IMR-90 (cell line): ENCODE data around the gene DUSP28. TPM values are rescaled to one million over a fixed set of nuclear protein-coding genes. Genes with fewer than 3 reads are reported as not detected.

ENCODE experiments used
- ATAC-seq: fragments of 200-7000 bp; cut with Tn5 transposase; 2 replicates; pipeline ENCODE4 v1.9.1; 2020; ENCODE audit warnings: low read depth, mild to moderate bottlenecking, moderate library complexity
- BruUV-seq: library from RNA; stranded (reverse); fragments of 400-500 nt; replicated peaks from 2 replicates; lab custom pipeline; 2021; lab: Mats Ljungman, UMichigan
- CTCF ChIA-PET: fragments of 300-600 bp; formaldehyde crosslinking; extraction: SDS; loops from one replicate; lab custom pipeline; 2021; ENCODE audit warnings: antibody characterized with exemption; lab: Yijun Ruan, JAX
- POLR2A ChIA-PET: fragments of 300-600 bp; sonication (Branson Sonifier 250); formaldehyde crosslinking; loops from one replicate; lab custom pipeline; 2022; ENCODE audit warnings: antibody characterized with exemption; ENCODE audit not compliant: unreplicated experiment; lab: Charles Lee
- DNase-seq: peaks from one replicate; pipeline ENCODE4 v3.0.0; 2013
- H2AFZ ChIP-seq: replicated peaks from 2 replicates; pipeline ENCODE3; 2013; ENCODE audit warnings: low read length, mild to moderate bottlenecking; ENCODE audit not compliant: poor library complexity
- H2AK5ac ChIP-seq: 2 replicates; pipeline ENCODE4 v1.6.1; 2013; ENCODE audit warnings: low read depth, low read length, inconsistent platforms
- H2AK9ac ChIP-seq: replicated peaks from 2 replicates; pipeline ENCODE3; 2013; ENCODE audit warnings: mild to moderate bottlenecking, low read depth, low read length, moderate library complexity; ENCODE audit not compliant: poor library complexity
- H2BK120ac ChIP-seq: 2 replicates; pipeline ENCODE4 v1.6.1; 2013; ENCODE audit warnings: low read depth, low read length, inconsistent platforms
- H2BK15ac ChIP-seq: 3 replicates; pipeline ENCODE4 v1.6.1; 2013; ENCODE audit warnings: low read depth, low read length, inconsistent platforms
- H2BK20ac ChIP-seq: 2 replicates; pipeline ENCODE4 v1.6.1; 2013; ENCODE audit warnings: low read depth, mild to moderate bottlenecking, inconsistent platforms, low read length, moderate library complexity
- H2BK5ac ChIP-seq: 2 replicates; pipeline ENCODE4 v1.6.1; 2013; ENCODE audit warnings: mild to moderate bottlenecking, low read depth, low read length, inconsistent platforms; ENCODE audit not compliant: poor library complexity, severe bottlenecking
- H3K14ac ChIP-seq: replicated peaks from 2 replicates; pipeline ENCODE4 v1.6.1; 2013; ENCODE audit warnings: low read depth, low read length, inconsistent platforms
- H3K18ac ChIP-seq: 2 replicates; pipeline ENCODE4 v1.6.1; 2013; ENCODE audit warnings: low read depth, low read length, control low read depth
- H3K23ac ChIP-seq: 2 replicates; pipeline ENCODE4 v1.6.1; 2013; ENCODE audit warnings: low read depth, low read length, inconsistent platforms
- H3K27ac ChIP-seq: 2 replicates; pipeline ENCODE4 v1.5.1; 2013; ENCODE audit warnings: mild to moderate bottlenecking, control low read depth, low read length; ENCODE audit not compliant: insufficient read depth
- H3K27me3 ChIP-seq: 2 replicates; pipeline ENCODE4 v1.6.1; 2013; ENCODE audit warnings: low read length; ENCODE audit not compliant: control insufficient read depth, insufficient read depth
- H3K36me3 ChIP-seq: 2 replicates; pipeline ENCODE4 v1.6.1; 2013; ENCODE audit warnings: low read length, mixed read lengths; ENCODE audit not compliant: control insufficient read depth, insufficient read depth
- H3K4ac ChIP-seq: 2 replicates; pipeline ENCODE4 v1.6.1; 2013; ENCODE audit warnings: low read depth, low read length, inconsistent platforms
- H3K4me1 ChIP-seq: 2 replicates; pipeline ENCODE4 v1.6.1; 2013; ENCODE audit warnings: low read length, mixed read lengths; ENCODE audit not compliant: control insufficient read depth, insufficient read depth
- H3K4me2 ChIP-seq: 2 replicates; pipeline ENCODE4 v1.6.1; 2013; ENCODE audit warnings: low read depth, mild to moderate bottlenecking, control low read depth, low read length, moderate library complexity
- H3K4me3 ChIP-seq: 2 replicates; pipeline ENCODE4 v1.5.1; 2013; ENCODE audit warnings: low read depth, mild to moderate bottlenecking, control low read depth, low read length, moderate library complexity; ENCODE audit not compliant: insufficient read depth
- H3K56ac ChIP-seq: 2 replicates; pipeline ENCODE4 v1.6.1; 2013; ENCODE audit warnings: low read length, inconsistent platforms; ENCODE audit not compliant: insufficient read depth; ENCODE audit errors: extremely low read depth
- H3K79me1 ChIP-seq, 2 experiments: 2 replicates each; pipeline ENCODE4 v1.6.1; 2013; ENCODE audit warnings: low read length in 2 of 2, inconsistent platforms in 1 of 2, low read depth in 1 of 2
- H3K9ac ChIP-seq: 2 replicates; pipeline ENCODE4 v1.6.1; 2013; ENCODE audit warnings: low read depth, low read length, control low read depth
- H3K9me1 ChIP-seq: 2 replicates; pipeline ENCODE4 v1.6.1; 2013; ENCODE audit warnings: low read length, inconsistent platforms; ENCODE audit not compliant: insufficient read depth
- H3K9me3 ChIP-seq: 2 replicates; pipeline ENCODE4 v1.6.1; 2013; ENCODE audit warnings: low read length; ENCODE audit not compliant: control insufficient read depth, insufficient read depth
- H4K20me1 ChIP-seq: 2 replicates; pipeline ENCODE4 v1.6.1; 2013; ENCODE audit warnings: low read length, inconsistent platforms; ENCODE audit not compliant: insufficient read depth
- H4K5ac ChIP-seq: 2 replicates; pipeline ENCODE4 v1.6.1; 2013; ENCODE audit warnings: mild to moderate bottlenecking, low read depth, low read length, control low read depth
- H4K8ac ChIP-seq, 2 experiments: 2 replicates each; pipeline ENCODE4 v1.6.1; 2013; ENCODE audit warnings: low read depth in 2 of 2, low read length in 2 of 2, control low read depth in 1 of 2, inconsistent platforms in 1 of 2
- H4K91ac ChIP-seq: 2 replicates; pipeline ENCODE4 v1.6.1; 2013; ENCODE audit warnings: low read depth, low read length, inconsistent platforms; ENCODE audit not compliant: insufficient read depth
- BHLHE40 ChIP-seq: fragments of 150-350 bp; IDR thresholded peaks from 2 replicates; pipeline ENCODE4 v1.6.1; 2016; ENCODE audit warnings: mild to moderate bottlenecking, low read depth, low read length
- CEBPB ChIP-seq: IDR thresholded peaks from 2 replicates; pipeline ENCODE4 v1.6.1; 2012; ENCODE audit warnings: low read depth, low read length, improper control_type of control experiment
- CTCF ChIP-seq: conservative IDR thresholded peaks from 2 replicates; pipeline ENCODE4 v1.5.1; 2012; ENCODE audit warnings: mild to moderate bottlenecking, low read depth, low read length, improper control_type of control experiment
- FOS ChIP-seq: fragments of 150-350 bp; IDR thresholded peaks from 2 replicates; pipeline ENCODE4 v1.6.1; 2016; ENCODE audit warnings: low read depth, low read length
- MAZ ChIP-seq: IDR thresholded peaks from 2 replicates; pipeline ENCODE4 v1.6.1; 2012; ENCODE audit warnings: low read depth, mild to moderate bottlenecking, low read length, improper control_type of control experiment, moderate library complexity, borderline replicate concordance
- MXI1 ChIP-seq: IDR thresholded peaks from 2 replicates; pipeline ENCODE4 v1.6.1; 2012; ENCODE audit warnings: low read depth, mild to moderate bottlenecking, low read length, moderate library complexity, borderline replicate concordance
- RFX5 ChIP-seq: IDR thresholded peaks from 2 replicates; pipeline ENCODE4 v1.8.0; 2012; ENCODE audit warnings: low read depth, mild to moderate bottlenecking, low read length, moderate library complexity
- SMC3 ChIP-seq: fragments of 150-350 bp; IDR thresholded peaks from 2 replicates; pipeline ENCODE4 v1.6.1; 2016; ENCODE audit warnings: low read depth, mild to moderate bottlenecking, antibody characterized with exemption, low read length, moderate library complexity
- USF2 ChIP-seq: fragments of 150-350 bp; IDR thresholded peaks from 2 replicates; pipeline ENCODE4 v1.6.1; 2017; ENCODE audit warnings: mild to moderate bottlenecking, antibody characterized with exemption, low read length, low read depth
- WGBS, 2 experiments: methylation state at CpG; one replicate each; pipeline versions ENCODE4 v1.1.5 to v1.1.7; 2013; ENCODE audit warnings: missing lambda C conversion rate in 2 of 2; ENCODE audit not compliant: insufficient read length in 1 of 2; ENCODE audit errors: extremely low coverage in 2 of 2; 5-methylcytosine and 5-hydroxymethylcytosine counted together
- dilution Hi-C: fragments of 300-500 bp; cut with HindIII; formaldehyde crosslinking; loops from one replicate; pipeline ENCODE4 v1.14.3; 2018; ENCODE audit warnings: low sequenced_read_pairs; ENCODE audit not compliant: unreplicated experiment
- in situ Hi-C: fragments of 300-500 bp; cut with MboI; formaldehyde crosslinking; loops from 3 replicates; pipeline ENCODE4 v1.14.3; 2019; ENCODE audit warnings: low sequenced_read_pairs, inconsistent platforms, mixed read lengths
- intact Hi-C: fragments of 100-400 bp; cut with micrococcal nuclease; formaldehyde crosslinking; loops from 2 replicates; pipeline ENCODE4 v1.10.0; 2022
- polyA plus RNA-seq, 3 experiments: library from polyadenylated mRNA; depleted of rRNA; stranded (reverse); fragments of >200 nt; gene quantifications; 2 replicates each; pipeline ENCODE4 v1.2.3, GENCODE V29; 2012; ENCODE audit warnings: low replicate concordance in 1 of 3
- total RNA-seq: library from RNA; depleted of rRNA; stranded (reverse); fragments of >200 nt; gene quantifications from 2 replicates; pipeline ENCODE4 v1.2.3, GENCODE V29; 2012

Gene DUSP28
- total and polyA plus RNA-seq, 2 of the 4 experiments (the other 2 are of a cell fraction): 1.1 to 3.3 TPM

- Histone ChIP-seq H3K9ac (no peak overlapping the region), H2BK120ac (no peak overlapping the region), H3K18ac (no peak overlapping the region), H3K4me3 (no peak overlapping the region), H3K79me1 (peaks cover 0 to 16% of the 10 kb centered on the region in 2 experiments; a peak in 2 of 4 replicates), H2BK15ac (no peak overlapping the region), H4K91ac (no peak overlapping the region), H3K14ac (no peak overlapping the region), H2AK5ac (no peak overlapping the region), H2AFZ (no peak overlapping the region), H3K56ac (no peak overlapping the region), H3K27ac (no peak overlapping the region), H2BK20ac (no peak overlapping the region), H3K4ac (no peak overlapping the region), H4K8ac (no peak overlapping the region), H3K9me1 (no peaks in the 10 kb centered on the region), H3K4me2 (no peak overlapping the region), H4K5ac (no peak overlapping the region), H4K20me1 (no peaks in the 10 kb centered on the region; the same call in 1 of the 2 replicates), H3K4me1 (no peaks in the 10 kb centered on the region), H2AK9ac (no peak overlapping the region), H3K9me3 (no peaks in the 10 kb centered on the region), H3K27me3 (no peaks in the 10 kb centered on the region), H3K23ac (no peak overlapping the region), H3K36me3 (peaks cover 27% of the 10 kb centered on the region), H2BK5ac (no peak overlapping the region)
- DNase-seq (no peak), ATAC-seq (no peak)
- intact Hi-C loops: no loop called here
- 66% methylated on average over 6 of the region's 23 CpGs; no CpG with 5 or more reads in 1 of the 2 experiments for WGBS, 2 experiments
- TF ChIP-seq FOS (no peak), MAZ (no peak), SMC3 (no peak), BHLHE40 (no peak), CTCF (no peak), USF2 (no peak), RFX5 (no peak), CEBPB (no peak), MXI1 (no peak)
- no TSS peak for BruUV-seq
- ChIA-PET POLR2A (no interaction called here), CTCF (no interaction called here)
- in situ Hi-C loops: no loop called here
- dilution Hi-C loops: no loop called here
Measured at GRCh38 chr2:240596491-240596931, 36.4 kb downstream of the DUSP28 start.
